ENCODE data around the gene CRYBA4. TPM values are rescaled to one million over a fixed set of nuclear protein-coding genes. Genes with fewer than 3 reads are reported as not detected.

The CRYBA4 gene
- total and polyA plus RNA-seq, 2 experiments from 2014 or later: 1.5 TPM; not detected in 1

DNA sequence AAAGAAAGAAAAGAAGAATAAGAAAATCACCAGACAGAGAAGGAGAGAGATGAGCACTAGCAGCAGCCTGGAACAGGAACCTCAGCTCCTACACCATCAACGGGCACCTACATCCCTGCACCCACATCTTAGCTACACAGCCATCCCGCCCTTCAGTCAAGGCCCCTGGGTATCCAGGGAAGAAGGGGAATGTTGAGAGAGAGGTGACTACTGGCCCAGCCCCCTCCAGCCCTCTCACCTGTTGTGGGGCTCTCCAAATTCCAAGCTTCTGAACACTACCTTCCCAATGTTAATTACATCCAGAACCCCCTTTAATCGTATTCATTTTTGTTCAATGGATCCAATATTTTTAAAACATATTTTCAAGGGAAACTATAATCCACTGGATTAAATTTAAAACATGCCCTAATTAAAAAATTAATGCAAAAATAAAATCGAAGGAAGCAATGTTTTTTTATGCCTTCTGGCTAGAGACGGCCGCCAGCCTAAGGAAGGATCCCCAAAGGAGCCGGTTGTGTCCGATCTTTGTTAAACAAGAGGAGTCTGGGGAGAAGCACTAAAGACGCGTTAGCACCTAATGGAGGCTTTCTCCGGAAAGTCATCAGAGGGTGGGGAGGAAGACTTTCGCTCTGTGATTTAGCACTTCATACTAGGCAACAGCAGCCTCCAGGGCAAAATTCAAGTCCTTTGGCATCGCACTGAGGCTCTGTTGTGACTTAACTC, 41.4 kb upstream of the CRYBA4 start:
- Mint-ChIP-seq H3K27ac (peak overlapping the region; percentile 65), H3K4me1 (peaks cover 64% of the 10 kb centered on the region), H3K9me3 (no peaks in the 10 kb centered on the region), H3K27me3 (ENCODE audit: insufficient read depth, low read depth, poor library complexity) (peaks cover 6% of the 10 kb centered on the region), H3K36me3 (ENCODE audit: low read depth) (peaks cover 41% of the 10 kb centered on the region), H3K4me3 (peak overlapping the region; percentile 16)
- Histone ChIP-seq H4K20me1 (replicated peaks; ENCODE audit: insufficient read depth) (peaks cover 29% of the 10 kb centered on the region), H3K36me3 (ENCODE audit: insufficient read depth) (no peaks in the 10 kb centered on the region), H3K27me3 (ENCODE audit: insufficient read depth) (no peaks in the 10 kb centered on the region), H3K4me3 (no peak overlapping the region), H3K9me2 (ENCODE audit: insufficient read depth) (no peaks in the 10 kb centered on the region), H3K4me1 (ENCODE audit: insufficient read depth) (peaks cover 59% of the 10 kb centered on the region), H3F3A (replicated peaks; ENCODE audit: low read depth) (peaks cover 33% of the 10 kb centered on the region; the same call in 1 of the 2 replicates), H3K27ac (ENCODE audit: low read depth) (peak overlapping the region; percentile 12), H3K79me2 (replicated peaks; ENCODE audit: insufficient read depth) (peaks cover 97% of the 10 kb centered on the region), H3K4me2 (peak overlapping the region; percentile 6), H2AFZ (no peak overlapping the region)
- DNase-seq (ENCODE audit: low spot score) (peak; percentile 66), ATAC-seq (peak; percentile 76)
- TF ChIP-seq NANOG (IDR thresholded peaks at IDR 0.05; ENCODE audit: borderline replicate concordance): no peak
- TF ChIP-seq ETS1 (IDR thresholded peaks at IDR 0.05): no peak
- TF ChIP-seq EZH2phosphoT487 (IDR thresholded peaks at IDR 0.05; ENCODE audit: unreplicated experiment): no peak

DNA sequence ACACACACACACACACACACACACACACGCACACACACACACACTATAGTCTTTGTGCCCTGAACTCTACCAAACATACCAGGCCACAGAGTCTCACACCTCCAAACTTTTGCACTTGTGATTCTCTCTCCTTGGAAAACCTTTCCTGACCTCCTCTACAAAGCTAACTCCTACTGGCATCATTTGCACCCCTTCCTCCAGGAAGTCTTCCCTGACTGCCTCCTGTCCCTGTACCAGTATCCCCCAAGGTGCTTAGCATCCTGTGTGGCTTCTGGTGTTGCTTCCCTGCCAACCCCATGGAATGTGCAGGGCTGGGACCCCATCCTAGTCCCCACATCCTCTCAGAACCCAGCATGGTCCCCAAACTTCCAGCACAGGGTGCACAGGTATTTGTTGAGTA, 40.7 kb upstream of the CRYBA4 start:
- no peak overlapping the region; the same call in 1 of the 2 replicates for H3K4me3 ChIP-seq
- H3K36me3 Mint-ChIP-seq (ENCODE audit: low read depth): peaks cover 44% of the 10 kb centered on the region
- peak overlapping the region; percentile 6; the same call in 1 of the 2 replicates for H3K4me2 ChIP-seq
- peak overlapping the region; percentile 12 for H3K27ac ChIP-seq (ENCODE audit: low read depth)
- TF ChIP-seq ZNF114 (CRISPR knock-in tag; IDR thresholded peaks at IDR 0.05) (no peak), EZH2 (IDR thresholded peaks at IDR 0.05; ENCODE audit: low read depth, unreplicated experiment) (no peak), ETS1 (IDR thresholded peaks at IDR 0.05) (no peak), EZH2phosphoT487 (IDR thresholded peaks at IDR 0.05; ENCODE audit: unreplicated experiment) (no peak), STAT1 (IDR thresholded peaks at IDR 0.05; ENCODE audit: unreplicated experiment) (no peak)
- TF ChIP-seq, protein P1, sequence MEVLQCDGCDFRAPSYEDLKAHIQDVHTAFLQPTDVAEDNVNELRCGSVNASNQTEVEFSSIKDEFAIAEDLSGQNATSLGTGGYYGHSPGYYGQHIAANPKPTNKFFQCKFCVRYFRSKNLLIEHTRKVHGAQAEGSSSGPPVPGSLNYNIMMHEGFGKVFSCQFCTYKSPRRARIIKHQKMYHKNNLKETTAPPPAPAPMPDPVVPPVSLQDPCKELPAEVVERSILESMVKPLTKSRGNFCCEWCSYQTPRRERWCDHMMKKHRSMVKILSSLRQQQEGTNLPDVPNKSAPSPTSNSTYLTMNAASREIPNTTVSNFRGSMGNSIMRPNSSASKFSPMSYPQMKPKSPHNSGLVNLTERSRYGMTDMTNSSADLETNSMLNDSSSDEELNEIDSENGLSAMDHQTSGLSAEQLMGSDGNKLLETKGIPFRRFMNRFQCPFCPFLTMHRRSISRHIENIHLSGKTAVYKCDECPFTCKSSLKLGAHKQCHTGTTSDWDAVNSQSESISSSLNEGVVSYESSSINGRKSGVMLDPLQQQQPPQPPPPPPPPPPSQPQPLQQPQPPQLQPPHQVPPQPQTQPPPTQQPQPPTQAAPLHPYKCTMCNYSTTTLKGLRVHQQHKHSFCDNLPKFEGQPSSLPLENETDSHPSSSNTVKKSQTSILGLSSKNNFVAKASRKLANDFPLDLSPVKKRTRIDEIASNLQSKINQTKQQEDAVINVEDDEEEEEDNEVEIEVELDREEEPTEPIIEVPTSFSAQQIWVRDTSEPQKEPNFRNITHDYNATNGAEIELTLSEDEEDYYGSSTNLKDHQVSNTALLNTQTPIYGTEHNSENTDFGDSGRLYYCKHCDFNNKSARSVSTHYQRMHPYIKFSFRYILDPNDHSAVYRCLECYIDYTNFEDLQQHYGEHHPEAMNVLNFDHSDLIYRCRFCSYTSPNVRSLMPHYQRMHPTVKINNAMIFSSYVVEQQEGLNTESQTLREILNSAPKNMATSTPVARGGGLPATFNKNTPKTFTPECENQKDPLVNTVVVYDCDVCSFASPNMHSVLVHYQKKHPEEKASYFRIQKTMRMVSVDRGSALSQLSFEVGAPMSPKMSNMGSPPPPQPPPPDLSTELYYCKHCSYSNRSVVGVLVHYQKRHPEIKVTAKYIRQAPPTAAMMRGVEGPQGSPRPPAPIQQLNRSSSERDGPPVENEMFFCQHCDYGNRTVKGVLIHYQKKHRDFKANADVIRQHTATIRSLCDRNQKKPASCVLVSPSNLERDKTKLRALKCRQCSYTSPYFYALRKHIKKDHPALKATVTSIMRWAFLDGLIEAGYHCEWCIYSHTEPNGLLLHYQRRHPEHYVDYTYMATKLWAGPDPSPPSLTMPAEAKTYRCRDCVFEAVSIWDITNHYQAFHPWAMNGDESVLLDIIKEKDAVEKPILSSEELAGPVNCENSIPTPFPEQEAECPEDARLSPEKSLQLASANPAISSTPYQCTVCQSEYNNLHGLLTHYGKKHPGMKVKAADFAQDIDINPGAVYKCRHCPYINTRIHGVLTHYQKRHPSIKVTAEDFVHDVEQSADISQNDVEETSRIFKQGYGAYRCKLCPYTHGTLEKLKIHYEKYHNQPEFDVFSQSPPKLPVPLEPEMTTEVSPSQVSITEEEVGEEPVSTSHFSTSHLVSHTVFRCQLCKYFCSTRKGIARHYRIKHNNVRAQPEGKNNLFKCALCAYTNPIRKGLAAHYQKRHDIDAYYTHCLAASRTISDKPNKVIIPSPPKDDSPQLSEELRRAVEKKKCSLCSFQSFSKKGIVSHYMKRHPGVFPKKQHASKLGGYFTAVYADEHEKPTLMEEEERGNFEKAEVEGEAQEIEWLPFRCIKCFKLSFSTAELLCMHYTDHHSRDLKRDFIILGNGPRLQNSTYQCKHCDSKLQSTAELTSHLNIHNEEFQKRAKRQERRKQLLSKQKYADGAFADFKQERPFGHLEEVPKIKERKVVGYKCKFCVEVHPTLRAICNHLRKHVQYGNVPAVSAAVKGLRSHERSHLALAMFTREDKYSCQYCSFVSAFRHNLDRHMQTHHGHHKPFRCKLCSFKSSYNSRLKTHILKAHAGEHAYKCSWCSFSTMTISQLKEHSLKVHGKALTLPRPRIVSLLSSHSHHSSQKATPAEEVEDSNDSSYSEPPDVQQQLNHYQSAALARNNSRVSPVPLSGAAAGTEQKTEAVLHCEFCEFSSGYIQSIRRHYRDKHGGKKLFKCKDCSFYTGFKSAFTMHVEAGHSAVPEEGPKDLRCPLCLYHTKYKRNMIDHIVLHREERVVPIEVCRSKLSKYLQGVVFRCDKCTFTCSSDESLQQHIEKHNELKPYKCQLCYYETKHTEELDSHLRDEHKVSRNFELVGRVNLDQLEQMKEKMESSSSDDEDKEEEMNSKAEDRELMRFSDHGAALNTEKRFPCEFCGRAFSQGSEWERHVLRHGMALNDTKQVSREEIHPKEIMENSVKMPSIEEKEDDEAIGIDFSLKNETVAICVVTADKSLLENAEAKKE (CRISPR knock-in tag; IDR thresholded peaks at IDR 0.05): no peak
- peak overlapping the region; percentile 16 for H3K4me3 Mint-ChIP-seq
- peak overlapping the region; percentile 65 for H3K27ac Mint-ChIP-seq
- H2AFZ ChIP-seq: no peak overlapping the region
- H3K79me2 ChIP-seq (replicated peaks; ENCODE audit: insufficient read depth): peaks cover 97% of the 10 kb centered on the region
- no peaks in the 10 kb centered on the region for H3K36me3 ChIP-seq (ENCODE audit: insufficient read depth)
- no peak for ATAC-seq
- H4K20me1 ChIP-seq (replicated peaks; ENCODE audit: insufficient read depth): peaks cover 29% of the 10 kb centered on the region
- no peaks in the 10 kb centered on the region for H3K27me3 ChIP-seq (ENCODE audit: insufficient read depth)
- H3K9me2 ChIP-seq (ENCODE audit: insufficient read depth): no peaks in the 10 kb centered on the region
- H3K27me3 Mint-ChIP-seq (ENCODE audit: insufficient read depth, low read depth, poor library complexity): peaks cover 5% of the 10 kb centered on the region
- H3K4me1 ChIP-seq (ENCODE audit: insufficient read depth): peaks cover 58% of the 10 kb centered on the region
- peaks cover 33% of the 10 kb centered on the region; the same call in 1 of the 2 replicates for H3F3A ChIP-seq (replicated peaks; ENCODE audit: low read depth)
- H3K4me1 Mint-ChIP-seq: peaks cover 66% of the 10 kb centered on the region
- no peaks in the 10 kb centered on the region for H3K9me3 Mint-ChIP-seq
- DNase-seq (ENCODE audit: low spot score): no peak

Measured in GM23338 (cell line).